Gastroesophageal sphincter (tissue), 4 donors: ENCODE data around the gene DCBLD2. TPM values are rescaled to one million over a fixed set of nuclear protein-coding genes. Genes with fewer than 3 reads are reported as not detected.
A peak's percentile ranks its signal among the peaks of the same experiment; 100 is the strongest.

ENCODE experiments used
- ATAC-seq: fragments of 150-250 bp; one replicate; pipeline ENCODE4 v1.9.1; 2016; ENCODE audit warnings: mild to moderate bottlenecking, moderate library complexity
- H3K27ac ChIP-seq, 4 donors: fragments of 200-600 bp; sonication (generic) in 3 of 4; 1 replicate in 3 of 4; 2 replicates in 1 of 4; pipeline ENCODE4 v1.5.1; 2016 to 2019
- H3K27me3 ChIP-seq: fragments of 200-600 bp; sonication (generic); one replicate; pipeline ENCODE4 v1.5.1; 2019
- H3K36me3 ChIP-seq, 2 donors: fragments of 200-600 bp; sonication (generic); one replicate each; pipeline ENCODE4 v1.5.1; 2019; ENCODE audit warnings: control low read depth in 1 of 2
- H3K4me1 ChIP-seq, 3 donors: fragments of 200-600 bp; sonication (generic); 1 replicate in 2 of 3; 2 replicates in 1 of 3; pipeline ENCODE4 v1.5.1; 2016 to 2019; ENCODE audit warnings: control low read depth in 2 of 3
- H3K4me3 ChIP-seq, 2 donors: fragments of 200-600 bp; sonication (generic); one replicate each; pipeline ENCODE4 v1.5.1; 2019; ENCODE audit warnings: mild to moderate bottlenecking in 1 of 2, moderate library complexity in 1 of 2
- H3K9me3 ChIP-seq, 3 donors: fragments of 200-600 bp; sonication (generic); one replicate each; pipeline ENCODE4 v1.5.1; 2017 to 2019; ENCODE audit warnings: control low read depth in 2 of 3
- CTCF ChIP-seq, 4 experiments: fragments of 200-600 bp in 2 of 4; fragments of 450-650 bp in 2 of 4; sonication (generic) in 1 of 4; IDR thresholded peaks; one replicate each; pipeline ENCODE4 v1.5.1; 2017 to 2019; ENCODE audit warnings: antibody characterized with exemption in 4 of 4, mild to moderate bottlenecking in 2 of 4, moderate library complexity in 2 of 4
- EP300 ChIP-seq: sonication (generic); formaldehyde crosslinking; IDR thresholded peaks from one replicate; pipeline ENCODE4 v1.6.1; 2017; ENCODE audit warnings: antibody characterized with exemption, mild to moderate bottlenecking
- POLR2A ChIP-seq, 2 donors: fragments of 450-650 bp; IDR thresholded peaks; one replicate each; pipeline ENCODE4 v1.6.1; 2017; ENCODE audit warnings: antibody characterized with exemption in 2 of 2, mild to moderate bottlenecking in 2 of 2, moderate library complexity in 1 of 2
- POLR2AphosphoS5 ChIP-seq: sonication (generic); formaldehyde crosslinking; IDR thresholded peaks from one replicate; pipeline ENCODE4 v1.6.1; 2017; ENCODE audit warnings: antibody characterized with exemption
- WGBS, 2 donors: methylation state at CpG; one replicate each; pipeline ENCODE4 v1.1.5; 2018; ENCODE audit warnings: low coverage in 1 of 2; 5-methylcytosine and 5-hydroxymethylcytosine counted together
- total RNA-seq, 4 donors: library from RNA; depleted of rRNA; stranded (reverse); fragments of >200 nt; gene quantifications; one replicate each; pipeline ENCODE4 v1.1.0, GENCODE V29; 2016

The DCBLD2 gene
- total RNA-seq, 4 donors from 2014 or later, result 45.3 to 58.8 (median 52.4) TPM

- no peak overlapping the region for H3K4me3 ChIP-seq
- WGBS, 2 donors, result 64 to 67% methylated on average over 4 of the region's 5 CpGs
- peaks cover 0 to 4% (median 3%) of the 10 kb centered on the region in 3 donors for H3K4me1 ChIP-seq
- H3K9me3 ChIP-seq, result no peaks in the 10 kb centered on the region
- no peak overlapping the region for H3K27ac ChIP-seq
- no peak for ATAC-seq
- peaks cover 0 to 56% of the 10 kb centered on the region in 2 donors for H3K36me3 ChIP-seq
- no peaks in the 10 kb centered on the region for H3K27me3 ChIP-seq
- TF ChIP-seq CTCF (IDR thresholded peaks at IDR 0.05), result peak; percentile 26 to 55 (median 48)
- no peak for TF ChIP-seq POLR2A (IDR thresholded peaks at IDR 0.05)
Observed at GRCh38 chr3:98812851-98813374, 88.6 kb downstream of the DCBLD2 start.

GRCh38 chr3:98811048-98811447 lies 90.4 kb downstream of the DCBLD2 start:
- 77 to 78% methylated on average over 6 of the region's 6 CpGs for WGBS, 2 donors
- no peaks in the 10 kb centered on the region for H3K27me3 ChIP-seq
- no peak overlapping the region for H3K27ac ChIP-seq
- no peaks in the 10 kb centered on the region for H3K9me3 ChIP-seq
- TF ChIP-seq POLR2AphosphoS5 (no peak), POLR2A (IDR thresholded peaks at IDR 0.05) (no peak), CTCF (IDR thresholded peaks at IDR 0.05) (no peak), EP300 (no peak)
- peaks cover 5 to 65% of the 10 kb centered on the region in 2 donors for H3K36me3 ChIP-seq
- H3K4me1 ChIP-seq, result no peaks in the 10 kb centered on the region
- no peak overlapping the region for H3K4me3 ChIP-seq
- no peak for ATAC-seq

- 24 to 45% methylated on average over 2 to 3 of the region's 3 CpGs for WGBS, 2 donors
Observed at GRCh38 chr3:98809557-98809956, 91.9 kb downstream of the DCBLD2 start.

GRCh38 chr3:98808071-98808470 lies 93.4 kb downstream of the DCBLD2 start:
- H3K4me1 ChIP-seq, result no peaks in the 10 kb centered on the region
- H3K27me3 ChIP-seq, result no peaks in the 10 kb centered on the region
- TF ChIP-seq POLR2AphosphoS5, result no peak
- TF ChIP-seq CTCF (IDR thresholded peaks at IDR 0.05), result no peak
- TF ChIP-seq POLR2A (IDR thresholded peaks at IDR 0.05), result no peak
- no peak for TF ChIP-seq EP300
- H3K36me3 ChIP-seq, result peaks cover 5 to 63% of the 10 kb centered on the region in 2 donors
- H3K9me3 ChIP-seq, result no peaks in the 10 kb centered on the region
- ATAC-seq, result no peak
- WGBS, 2 donors, result 75 to 86% methylated on average over 2 of the region's 2 CpGs
- no peak overlapping the region for H3K4me3 ChIP-seq
- no peak overlapping the region for H3K27ac ChIP-seq

More at GRCh38 chr3:98809557-98809956, 91.9 kb downstream of the DCBLD2 start:
- TF ChIP-seq POLR2AphosphoS5 (no peak), CTCF (IDR thresholded peaks at IDR 0.05) (no peak), EP300 (no peak), POLR2A (IDR thresholded peaks at IDR 0.05) (no peak)
- peak; percentile 34 for ATAC-seq
- Histone ChIP-seq H3K36me3 (peaks cover 5 to 74% of the 10 kb centered on the region in 2 donors), H3K9me3 (no peaks in the 10 kb centered on the region), H3K4me3 (no peak overlapping the region), H3K27me3 (no peaks in the 10 kb centered on the region), H3K4me1 (no peaks in the 10 kb centered on the region), H3K27ac (no peak overlapping the region)

- Histone ChIP-seq H3K36me3 (peaks cover 5 to 63% of the 10 kb centered on the region in 2 donors), H3K4me1 (no peaks in the 10 kb centered on the region), H3K27ac (no peak overlapping the region), H3K27me3 (no peaks in the 10 kb centered on the region), H3K9me3 (no peaks in the 10 kb centered on the region), H3K4me3 (no peak overlapping the region)
- TF ChIP-seq CTCF (IDR thresholded peaks at IDR 0.05) (no peak), EP300 (no peak), POLR2A (IDR thresholded peaks at IDR 0.05) (no peak), POLR2AphosphoS5 (no peak)
- ATAC-seq, result no peak
- WGBS, 2 donors, result 82% methylated on average over 1 of the region's 1 CpG; no CpG with 5 or more reads in 1 of the 2 donors
Observed at GRCh38 chr3:98807561-98807960, 93.9 kb downstream of the DCBLD2 start.
